Measurements from ENCODE around the gene FBXL7. TPM values are rescaled to one million over a fixed set of nuclear protein-coding genes. Genes with fewer than 3 reads are reported as not detected.

FBXL7 gene
- total and polyA plus RNA-seq, 2 experiments from 2014 or later = 4.5 to 15.2 TPM

DNA sequence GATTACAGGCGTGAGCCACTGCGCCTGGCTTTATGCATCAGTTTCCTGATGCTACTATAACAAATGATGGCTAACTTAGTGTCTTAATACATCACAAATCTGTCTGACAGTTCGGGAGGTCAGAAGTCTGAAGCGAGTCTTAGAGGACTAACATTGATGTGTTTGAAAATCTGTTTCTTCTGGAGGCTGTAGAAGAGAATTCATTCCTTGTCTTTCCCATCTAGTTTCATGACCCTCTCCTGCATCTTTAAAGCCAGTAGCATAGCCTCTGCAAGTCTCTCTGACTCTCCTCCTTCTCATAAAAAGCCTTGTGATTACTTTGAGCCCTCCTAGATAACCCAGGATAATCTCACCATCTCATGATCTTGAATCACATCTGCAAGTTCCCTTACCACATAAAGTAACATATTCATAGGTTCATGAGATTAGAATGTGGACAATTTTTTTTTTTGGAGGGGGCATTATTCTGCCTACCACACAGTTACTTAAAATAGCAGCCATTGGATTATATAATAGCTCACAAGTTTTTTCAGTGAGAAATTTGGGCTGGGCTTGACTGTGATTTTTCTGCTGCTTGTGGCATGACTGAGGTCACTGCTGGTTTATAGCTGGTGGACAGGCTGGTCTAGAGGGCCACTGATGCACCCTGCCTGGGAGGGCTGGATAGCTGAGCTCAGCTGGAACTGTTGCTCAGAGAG lies 134.8 kb downstream of the FBXL7 start:
- Mint-ChIP-seq H3K4me3 (no peak overlapping the region), H3K4me1 (0 out of 3 replicates have a peak, but pooled peaks cover 2% of the 10 kb centered on the region), H3K9me3 (peaks cover 2% of the 10 kb centered on the region; the same call in 2 of the 3 replicates), H3K36me3 (ENCODE audit: low read depth) (no peaks in the 10 kb centered on the region), H3K27me3 (ENCODE audit: insufficient read depth, low read depth, poor library complexity) (no peaks in the 10 kb centered on the region), H3K27ac (no peak overlapping the region)
- Histone ChIP-seq H3K27me3 (ENCODE audit: insufficient read depth) (no peaks in the 10 kb centered on the region), H3K27ac (ENCODE audit: low read depth) (no peak overlapping the region), H3K4me1 (ENCODE audit: insufficient read depth) (peaks cover 6% of the 10 kb centered on the region; the same call in 1 of the 2 replicates), H3K4me2 (no peak overlapping the region), H3K4me3 (no peak overlapping the region), H3F3A (replicated peaks; ENCODE audit: low read depth) (no peaks in the 10 kb centered on the region), H3K79me2 (replicated peaks; ENCODE audit: insufficient read depth) (peaks cover 10% of the 10 kb centered on the region), H3K36me3 (ENCODE audit: insufficient read depth) (no peaks in the 10 kb centered on the region), H4K20me1 (replicated peaks; ENCODE audit: insufficient read depth) (no peaks in the 10 kb centered on the region), H2AFZ (no peak overlapping the region), H3K9me2 (ENCODE audit: insufficient read depth) (no peaks in the 10 kb centered on the region)
- ATAC-seq (no peak), DNase-seq (ENCODE audit: low spot score) (no peak)
- TF ChIP-seq, protein P1, sequence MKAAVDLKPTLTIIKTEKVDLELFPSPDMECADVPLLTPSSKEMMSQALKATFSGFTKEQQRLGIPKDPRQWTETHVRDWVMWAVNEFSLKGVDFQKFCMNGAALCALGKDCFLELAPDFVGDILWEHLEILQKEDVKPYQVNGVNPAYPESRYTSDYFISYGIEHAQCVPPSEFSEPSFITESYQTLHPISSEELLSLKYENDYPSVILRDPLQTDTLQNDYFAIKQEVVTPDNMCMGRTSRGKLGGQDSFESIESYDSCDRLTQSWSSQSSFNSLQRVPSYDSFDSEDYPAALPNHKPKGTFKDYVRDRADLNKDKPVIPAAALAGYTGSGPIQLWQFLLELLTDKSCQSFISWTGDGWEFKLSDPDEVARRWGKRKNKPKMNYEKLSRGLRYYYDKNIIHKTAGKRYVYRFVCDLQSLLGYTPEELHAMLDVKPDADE (IDR thresholded peaks at IDR 0.05) = no peak
- TF ChIP-seq, protein P2, sequence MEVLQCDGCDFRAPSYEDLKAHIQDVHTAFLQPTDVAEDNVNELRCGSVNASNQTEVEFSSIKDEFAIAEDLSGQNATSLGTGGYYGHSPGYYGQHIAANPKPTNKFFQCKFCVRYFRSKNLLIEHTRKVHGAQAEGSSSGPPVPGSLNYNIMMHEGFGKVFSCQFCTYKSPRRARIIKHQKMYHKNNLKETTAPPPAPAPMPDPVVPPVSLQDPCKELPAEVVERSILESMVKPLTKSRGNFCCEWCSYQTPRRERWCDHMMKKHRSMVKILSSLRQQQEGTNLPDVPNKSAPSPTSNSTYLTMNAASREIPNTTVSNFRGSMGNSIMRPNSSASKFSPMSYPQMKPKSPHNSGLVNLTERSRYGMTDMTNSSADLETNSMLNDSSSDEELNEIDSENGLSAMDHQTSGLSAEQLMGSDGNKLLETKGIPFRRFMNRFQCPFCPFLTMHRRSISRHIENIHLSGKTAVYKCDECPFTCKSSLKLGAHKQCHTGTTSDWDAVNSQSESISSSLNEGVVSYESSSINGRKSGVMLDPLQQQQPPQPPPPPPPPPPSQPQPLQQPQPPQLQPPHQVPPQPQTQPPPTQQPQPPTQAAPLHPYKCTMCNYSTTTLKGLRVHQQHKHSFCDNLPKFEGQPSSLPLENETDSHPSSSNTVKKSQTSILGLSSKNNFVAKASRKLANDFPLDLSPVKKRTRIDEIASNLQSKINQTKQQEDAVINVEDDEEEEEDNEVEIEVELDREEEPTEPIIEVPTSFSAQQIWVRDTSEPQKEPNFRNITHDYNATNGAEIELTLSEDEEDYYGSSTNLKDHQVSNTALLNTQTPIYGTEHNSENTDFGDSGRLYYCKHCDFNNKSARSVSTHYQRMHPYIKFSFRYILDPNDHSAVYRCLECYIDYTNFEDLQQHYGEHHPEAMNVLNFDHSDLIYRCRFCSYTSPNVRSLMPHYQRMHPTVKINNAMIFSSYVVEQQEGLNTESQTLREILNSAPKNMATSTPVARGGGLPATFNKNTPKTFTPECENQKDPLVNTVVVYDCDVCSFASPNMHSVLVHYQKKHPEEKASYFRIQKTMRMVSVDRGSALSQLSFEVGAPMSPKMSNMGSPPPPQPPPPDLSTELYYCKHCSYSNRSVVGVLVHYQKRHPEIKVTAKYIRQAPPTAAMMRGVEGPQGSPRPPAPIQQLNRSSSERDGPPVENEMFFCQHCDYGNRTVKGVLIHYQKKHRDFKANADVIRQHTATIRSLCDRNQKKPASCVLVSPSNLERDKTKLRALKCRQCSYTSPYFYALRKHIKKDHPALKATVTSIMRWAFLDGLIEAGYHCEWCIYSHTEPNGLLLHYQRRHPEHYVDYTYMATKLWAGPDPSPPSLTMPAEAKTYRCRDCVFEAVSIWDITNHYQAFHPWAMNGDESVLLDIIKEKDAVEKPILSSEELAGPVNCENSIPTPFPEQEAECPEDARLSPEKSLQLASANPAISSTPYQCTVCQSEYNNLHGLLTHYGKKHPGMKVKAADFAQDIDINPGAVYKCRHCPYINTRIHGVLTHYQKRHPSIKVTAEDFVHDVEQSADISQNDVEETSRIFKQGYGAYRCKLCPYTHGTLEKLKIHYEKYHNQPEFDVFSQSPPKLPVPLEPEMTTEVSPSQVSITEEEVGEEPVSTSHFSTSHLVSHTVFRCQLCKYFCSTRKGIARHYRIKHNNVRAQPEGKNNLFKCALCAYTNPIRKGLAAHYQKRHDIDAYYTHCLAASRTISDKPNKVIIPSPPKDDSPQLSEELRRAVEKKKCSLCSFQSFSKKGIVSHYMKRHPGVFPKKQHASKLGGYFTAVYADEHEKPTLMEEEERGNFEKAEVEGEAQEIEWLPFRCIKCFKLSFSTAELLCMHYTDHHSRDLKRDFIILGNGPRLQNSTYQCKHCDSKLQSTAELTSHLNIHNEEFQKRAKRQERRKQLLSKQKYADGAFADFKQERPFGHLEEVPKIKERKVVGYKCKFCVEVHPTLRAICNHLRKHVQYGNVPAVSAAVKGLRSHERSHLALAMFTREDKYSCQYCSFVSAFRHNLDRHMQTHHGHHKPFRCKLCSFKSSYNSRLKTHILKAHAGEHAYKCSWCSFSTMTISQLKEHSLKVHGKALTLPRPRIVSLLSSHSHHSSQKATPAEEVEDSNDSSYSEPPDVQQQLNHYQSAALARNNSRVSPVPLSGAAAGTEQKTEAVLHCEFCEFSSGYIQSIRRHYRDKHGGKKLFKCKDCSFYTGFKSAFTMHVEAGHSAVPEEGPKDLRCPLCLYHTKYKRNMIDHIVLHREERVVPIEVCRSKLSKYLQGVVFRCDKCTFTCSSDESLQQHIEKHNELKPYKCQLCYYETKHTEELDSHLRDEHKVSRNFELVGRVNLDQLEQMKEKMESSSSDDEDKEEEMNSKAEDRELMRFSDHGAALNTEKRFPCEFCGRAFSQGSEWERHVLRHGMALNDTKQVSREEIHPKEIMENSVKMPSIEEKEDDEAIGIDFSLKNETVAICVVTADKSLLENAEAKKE (CRISPR knock-in tag; IDR thresholded peaks at IDR 0.05) = no peak
- no peak for TF ChIP-seq STAT1 (IDR thresholded peaks at IDR 0.05; ENCODE audit: unreplicated experiment)
- TF ChIP-seq, protein P3, sequence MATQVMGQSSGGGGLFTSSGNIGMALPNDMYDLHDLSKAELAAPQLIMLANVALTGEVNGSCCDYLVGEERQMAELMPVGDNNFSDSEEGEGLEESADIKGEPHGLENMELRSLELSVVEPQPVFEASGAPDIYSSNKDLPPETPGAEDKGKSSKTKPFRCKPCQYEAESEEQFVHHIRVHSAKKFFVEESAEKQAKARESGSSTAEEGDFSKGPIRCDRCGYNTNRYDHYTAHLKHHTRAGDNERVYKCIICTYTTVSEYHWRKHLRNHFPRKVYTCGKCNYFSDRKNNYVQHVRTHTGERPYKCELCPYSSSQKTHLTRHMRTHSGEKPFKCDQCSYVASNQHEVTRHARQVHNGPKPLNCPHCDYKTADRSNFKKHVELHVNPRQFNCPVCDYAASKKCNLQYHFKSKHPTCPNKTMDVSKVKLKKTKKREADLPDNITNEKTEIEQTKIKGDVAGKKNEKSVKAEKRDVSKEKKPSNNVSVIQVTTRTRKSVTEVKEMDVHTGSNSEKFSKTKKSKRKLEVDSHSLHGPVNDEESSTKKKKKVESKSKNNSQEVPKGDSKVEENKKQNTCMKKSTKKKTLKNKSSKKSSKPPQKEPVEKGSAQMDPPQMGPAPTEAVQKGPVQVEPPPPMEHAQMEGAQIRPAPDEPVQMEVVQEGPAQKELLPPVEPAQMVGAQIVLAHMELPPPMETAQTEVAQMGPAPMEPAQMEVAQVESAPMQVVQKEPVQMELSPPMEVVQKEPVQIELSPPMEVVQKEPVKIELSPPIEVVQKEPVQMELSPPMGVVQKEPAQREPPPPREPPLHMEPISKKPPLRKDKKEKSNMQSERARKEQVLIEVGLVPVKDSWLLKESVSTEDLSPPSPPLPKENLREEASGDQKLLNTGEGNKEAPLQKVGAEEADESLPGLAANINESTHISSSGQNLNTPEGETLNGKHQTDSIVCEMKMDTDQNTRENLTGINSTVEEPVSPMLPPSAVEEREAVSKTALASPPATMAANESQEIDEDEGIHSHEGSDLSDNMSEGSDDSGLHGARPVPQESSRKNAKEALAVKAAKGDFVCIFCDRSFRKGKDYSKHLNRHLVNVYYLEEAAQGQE (IDR thresholded peaks at IDR 0.05; ENCODE audit: unreplicated experiment) = no peak
- TF ChIP-seq, protein P4, sequence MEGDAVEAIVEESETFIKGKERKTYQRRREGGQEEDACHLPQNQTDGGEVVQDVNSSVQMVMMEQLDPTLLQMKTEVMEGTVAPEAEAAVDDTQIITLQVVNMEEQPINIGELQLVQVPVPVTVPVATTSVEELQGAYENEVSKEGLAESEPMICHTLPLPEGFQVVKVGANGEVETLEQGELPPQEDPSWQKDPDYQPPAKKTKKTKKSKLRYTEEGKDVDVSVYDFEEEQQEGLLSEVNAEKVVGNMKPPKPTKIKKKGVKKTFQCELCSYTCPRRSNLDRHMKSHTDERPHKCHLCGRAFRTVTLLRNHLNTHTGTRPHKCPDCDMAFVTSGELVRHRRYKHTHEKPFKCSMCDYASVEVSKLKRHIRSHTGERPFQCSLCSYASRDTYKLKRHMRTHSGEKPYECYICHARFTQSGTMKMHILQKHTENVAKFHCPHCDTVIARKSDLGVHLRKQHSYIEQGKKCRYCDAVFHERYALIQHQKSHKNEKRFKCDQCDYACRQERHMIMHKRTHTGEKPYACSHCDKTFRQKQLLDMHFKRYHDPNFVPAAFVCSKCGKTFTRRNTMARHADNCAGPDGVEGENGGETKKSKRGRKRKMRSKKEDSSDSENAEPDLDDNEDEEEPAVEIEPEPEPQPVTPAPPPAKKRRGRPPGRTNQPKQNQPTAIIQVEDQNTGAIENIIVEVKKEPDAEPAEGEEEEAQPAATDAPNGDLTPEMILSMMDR (conservative IDR thresholded peaks at IDR 0.05; ENCODE audit: low read depth in 2 of 2) = no peak
- no peak for TF ChIP-seq CREB1 (CRISPR knock-in tag; IDR thresholded peaks at IDR 0.05; ENCODE audit: low read depth)
- no peak for TF ChIP-seq ZNF114 (CRISPR knock-in tag; IDR thresholded peaks at IDR 0.05)
